ENCODE measurements around the gene UNC93A.

DNA sequence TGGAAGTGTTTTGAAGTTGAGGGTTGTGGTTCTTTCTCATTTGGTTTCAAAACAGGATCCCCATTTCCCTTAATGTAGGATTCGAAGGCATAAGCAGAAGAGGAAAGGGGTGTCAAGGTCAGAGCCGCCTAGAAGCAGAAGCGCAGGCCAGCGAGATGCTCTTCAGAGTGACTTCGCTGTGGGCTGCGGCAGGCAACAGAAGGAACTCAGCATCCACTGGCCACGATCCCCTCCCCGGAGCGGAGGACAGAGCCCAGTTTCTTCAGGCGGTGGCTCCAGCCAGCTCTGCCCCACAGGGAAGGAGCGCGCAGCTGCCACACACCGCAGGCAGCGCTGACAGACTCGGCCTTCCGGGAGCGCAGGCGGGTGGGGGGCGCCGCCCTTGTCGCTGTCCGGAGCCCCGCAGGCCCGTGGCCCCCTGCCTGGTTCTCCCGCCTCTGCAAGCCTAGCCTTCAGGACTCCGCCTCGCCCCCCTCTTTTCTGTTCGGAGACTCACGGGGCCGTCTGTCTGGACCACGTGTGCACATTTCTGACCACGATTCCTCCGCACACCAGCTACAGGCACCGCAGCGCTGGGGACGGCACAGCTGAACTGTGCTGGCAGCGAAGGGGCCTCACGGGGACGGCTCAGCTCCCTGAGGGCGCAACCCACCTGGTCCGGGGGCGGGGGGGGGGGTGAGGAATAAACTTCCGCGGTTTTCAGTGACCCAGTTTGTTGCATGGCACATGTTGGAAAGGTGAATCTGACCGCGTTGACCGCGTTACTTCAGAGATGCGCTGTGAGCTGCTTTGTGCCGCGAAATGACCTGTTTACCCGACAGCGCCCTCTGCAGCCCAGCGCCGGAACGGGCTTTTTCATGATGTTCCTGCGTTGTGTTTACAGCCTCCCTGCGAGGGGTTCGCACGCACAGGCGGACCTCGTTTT lies 59.9 kb downstream of the UNC93A start:
- no peak for TF ChIP-seq NFRKB (IDR thresholded peaks at IDR 0.05)
- no peak for TF ChIP-seq FOXM1 (IDR thresholded peaks at IDR 0.05; ENCODE audit: borderline replicate concordance)
- no peak for TF ChIP-seq TARDBP (IDR thresholded peaks at IDR 0.05)
- TF ChIP-seq, protein P1, sequence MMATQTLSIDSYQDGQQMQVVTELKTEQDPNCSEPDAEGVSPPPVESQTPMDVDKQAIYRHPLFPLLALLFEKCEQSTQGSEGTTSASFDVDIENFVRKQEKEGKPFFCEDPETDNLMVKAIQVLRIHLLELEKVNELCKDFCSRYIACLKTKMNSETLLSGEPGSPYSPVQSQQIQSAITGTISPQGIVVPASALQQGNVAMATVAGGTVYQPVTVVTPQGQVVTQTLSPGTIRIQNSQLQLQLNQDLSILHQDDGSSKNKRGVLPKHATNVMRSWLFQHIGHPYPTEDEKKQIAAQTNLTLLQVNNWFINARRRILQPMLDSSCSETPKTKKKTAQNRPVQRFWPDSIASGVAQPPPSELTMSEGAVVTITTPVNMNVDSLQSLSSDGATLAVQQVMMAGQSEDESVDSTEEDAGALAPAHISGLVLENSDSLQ (IDR thresholded peaks at IDR 0.05) = no peak
- no peak for TF ChIP-seq FOXA1 (IDR thresholded peaks at IDR 0.05)
- no peak for TF ChIP-seq ZNF384 (IDR thresholded peaks at IDR 0.05)
- TF ChIP-seq SUZ12 (IDR thresholded peaks at IDR 0.05) = no peak
- TF ChIP-seq BHLHE40 (IDR thresholded peaks at IDR 0.05; ENCODE audit: borderline replicate concordance) = no peak
- no peak for TF ChIP-seq LEF1 (IDR thresholded peaks at IDR 0.05; ENCODE audit: borderline replicate concordance)
- TF ChIP-seq SP1 (IDR thresholded peaks at IDR 0.05) = no peak
- TF ChIP-seq ELF4 (IDR thresholded peaks at IDR 0.05) = no peak

All from HEK293T (cell line).